ENCODE results near the gene ITGAL. TPM values are rescaled to one million over a fixed set of nuclear protein-coding genes. Genes with fewer than 3 reads are reported as not detected.

The ITGAL gene
- polyA plus RNA-seq, 1 donor (not counting 4 experiments of a cell fraction or from before 2014, with no cell fraction given), result not detected

GRCh38 chr16:30430428-30430970 lies 42.0 kb upstream of the ITGAL start:
- Histone ChIP-seq H3K4me1 (ENCODE audit: control insufficient read depth, extremely low read depth, insufficient read depth, low read length) (peaks cover 17% of the 10 kb centered on the region), H3K27me3 (ENCODE audit: control insufficient read depth, extremely low read depth, insufficient read depth, low read length) (no peaks in the 10 kb centered on the region), H3K36me3 (ENCODE audit: control insufficient read depth in 2 of 2, extremely low read depth in 1 of 2, insufficient read depth in 2 of 2, low read length in 2 of 2) (peaks cover 1 to 10% of the 10 kb centered on the region in 2 experiments), H3K9me1 (ENCODE audit: control insufficient read depth, extremely low read depth, insufficient read depth, low read length) (no peaks in the 10 kb centered on the region), H4K20me1 (ENCODE audit: control insufficient read depth, extremely low read depth, insufficient read depth, low read length) (no peaks in the 10 kb centered on the region), H3K79me2 (ENCODE audit: control insufficient read depth, insufficient read depth, low read length) (peaks cover 27% of the 10 kb centered on the region), H3K4me3 (ENCODE audit: control insufficient read depth in 2 of 3, extremely low read depth in 1 of 3, insufficient read depth in 2 of 3, low read depth in 1 of 3, low read length in 3 of 3) (peak overlapping the region in 1 of 3 experiments; percentile 30), H3K9me3 (ENCODE audit: control insufficient read depth, low read depth, low read length) (no peaks in the 10 kb centered on the region), H3K4me2 (ENCODE audit: control insufficient read depth, extremely low read depth, insufficient read depth, low read depth, low read length) (peak overlapping the region; percentile 46), H3K27ac (ENCODE audit: control insufficient read depth, insufficient read depth, low read length) (no peak overlapping the region), H3K9ac (ENCODE audit: control insufficient read depth, extremely low read depth, insufficient read depth, low read length) (no peak overlapping the region), H2AFZ (ENCODE audit: control insufficient read depth, low read length) (peak overlapping the region; percentile 45)
- DNase-seq (ENCODE audit: low read depth, low spot score), result no peak
- dilution Hi-C loops (cut with MboI; ENCODE audit: extremely low pct_ligation_motif_present, low sequenced_read_pairs), result no loop called here
- no peak for FAIRE-seq
- TF ChIP-seq, protein P1, sequence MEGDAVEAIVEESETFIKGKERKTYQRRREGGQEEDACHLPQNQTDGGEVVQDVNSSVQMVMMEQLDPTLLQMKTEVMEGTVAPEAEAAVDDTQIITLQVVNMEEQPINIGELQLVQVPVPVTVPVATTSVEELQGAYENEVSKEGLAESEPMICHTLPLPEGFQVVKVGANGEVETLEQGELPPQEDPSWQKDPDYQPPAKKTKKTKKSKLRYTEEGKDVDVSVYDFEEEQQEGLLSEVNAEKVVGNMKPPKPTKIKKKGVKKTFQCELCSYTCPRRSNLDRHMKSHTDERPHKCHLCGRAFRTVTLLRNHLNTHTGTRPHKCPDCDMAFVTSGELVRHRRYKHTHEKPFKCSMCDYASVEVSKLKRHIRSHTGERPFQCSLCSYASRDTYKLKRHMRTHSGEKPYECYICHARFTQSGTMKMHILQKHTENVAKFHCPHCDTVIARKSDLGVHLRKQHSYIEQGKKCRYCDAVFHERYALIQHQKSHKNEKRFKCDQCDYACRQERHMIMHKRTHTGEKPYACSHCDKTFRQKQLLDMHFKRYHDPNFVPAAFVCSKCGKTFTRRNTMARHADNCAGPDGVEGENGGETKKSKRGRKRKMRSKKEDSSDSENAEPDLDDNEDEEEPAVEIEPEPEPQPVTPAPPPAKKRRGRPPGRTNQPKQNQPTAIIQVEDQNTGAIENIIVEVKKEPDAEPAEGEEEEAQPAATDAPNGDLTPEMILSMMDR (optimal IDR thresholded peaks at IDR 0.05 in 1 of 3, IDR thresholded peaks at IDR 0.05 in 1 of 3, conservative IDR thresholded peaks at IDR 0.05 in 1 of 3; ENCODE audit: extremely low read depth in 1 of 3, insufficient read depth in 2 of 3, low read length in 3 of 3), result peak in 1 of 3 experiments; percentile 41
- TF ChIP-seq EZH2 (IDR thresholded peaks at IDR 0.05; ENCODE audit: low read length), result no peak

DNA sequence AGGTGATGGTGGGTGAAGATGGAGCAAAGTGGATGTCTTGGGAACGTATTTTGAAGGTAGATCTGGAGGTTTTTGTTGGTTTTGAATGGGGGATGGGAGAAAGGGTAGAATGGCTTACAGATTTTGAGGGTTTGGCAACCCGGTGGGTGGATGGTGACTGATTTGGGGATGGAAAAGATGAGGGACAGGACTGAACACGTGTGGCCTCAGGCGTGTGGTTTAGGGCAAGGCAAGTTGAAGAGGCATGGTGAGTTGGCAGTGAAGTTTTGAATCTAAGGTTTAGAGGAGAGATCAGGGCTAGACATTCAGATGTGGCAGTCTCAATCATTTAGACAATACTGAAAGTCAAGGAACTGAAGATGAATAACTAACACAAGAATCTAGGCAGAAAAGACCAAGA lies 37.7 kb upstream of the ITGAL start:
- Histone ChIP-seq H3K27me3 (ENCODE audit: control insufficient read depth, extremely low read depth, insufficient read depth, low read length) (no peaks in the 10 kb centered on the region), H3K79me2 (ENCODE audit: control insufficient read depth, insufficient read depth, low read length) (no peaks in the 10 kb centered on the region), H3K4me1 (ENCODE audit: control insufficient read depth, extremely low read depth, insufficient read depth, low read length) (peaks cover 11% of the 10 kb centered on the region), H3K9ac (ENCODE audit: control insufficient read depth, extremely low read depth, insufficient read depth, low read length) (no peak overlapping the region), H3K4me2 (ENCODE audit: control insufficient read depth, extremely low read depth, insufficient read depth, low read depth, low read length) (peak overlapping the region; percentile 17), H3K27ac (ENCODE audit: control insufficient read depth, insufficient read depth, low read length) (no peak overlapping the region), H4K20me1 (ENCODE audit: control insufficient read depth, extremely low read depth, insufficient read depth, low read length) (no peaks in the 10 kb centered on the region), H3K9me3 (ENCODE audit: control insufficient read depth, low read depth, low read length) (no peaks in the 10 kb centered on the region), H2AFZ (ENCODE audit: control insufficient read depth, low read length) (no peak overlapping the region), H3K36me3 (ENCODE audit: control insufficient read depth in 2 of 2, extremely low read depth in 1 of 2, insufficient read depth in 2 of 2, low read length in 2 of 2) (no peaks in the 10 kb centered on the region), H3K4me3 (ENCODE audit: control insufficient read depth in 2 of 3, extremely low read depth in 1 of 3, insufficient read depth in 2 of 3, low read depth in 1 of 3, low read length in 3 of 3) (no peak overlapping the region), H3K9me1 (ENCODE audit: control insufficient read depth, extremely low read depth, insufficient read depth, low read length) (no peaks in the 10 kb centered on the region)
- dilution Hi-C loops (cut with MboI; ENCODE audit: extremely low pct_ligation_motif_present, low sequenced_read_pairs), result no loop called here
- FAIRE-seq (no peak), DNase-seq (ENCODE audit: low read depth, low spot score) (no peak)
- no peak for TF ChIP-seq EZH2 (IDR thresholded peaks at IDR 0.05; ENCODE audit: low read length)
- TF ChIP-seq, protein P1 (optimal IDR thresholded peaks at IDR 0.05 in 1 of 3, IDR thresholded peaks at IDR 0.05 in 1 of 3, conservative IDR thresholded peaks at IDR 0.05 in 1 of 3; ENCODE audit: extremely low read depth in 1 of 3, insufficient read depth in 2 of 3, low read length in 3 of 3), result no peak

All from keratinocyte (primary cell).